ENCODE measurements around the gene CENPF.

Gene CENPF

GRCh38 chr1:214621236-214621635 lies 18.2 kb downstream of the CENPF start:
- DNase-seq, result no peak

GRCh38 chr1:214623430-214623829 lies 20.4 kb downstream of the CENPF start:
- DNase-seq, result no peak

GRCh38 chr1:214632091-214632490 lies 29.1 kb downstream of the CENPF start:
- DNase-seq, result no peak

- no peak for DNase-seq
Measured at GRCh38 chr1:214633686-214634085, 30.7 kb downstream of the CENPF start.

- DNase-seq, result no peak
Measured at GRCh38 chr1:214634267-214634666, 31.3 kb downstream of the CENPF start.

- no peak for DNase-seq
Measured at GRCh38 chr1:214635086-214635485, 32.1 kb downstream of the CENPF start.

GRCh38 chr1:214635506-214635905 lies 32.5 kb downstream of the CENPF start:
- DNase-seq, result no peak

GRCh38 chr1:214636436-214636835 lies 33.4 kb downstream of the CENPF start:
- DNase-seq, result no peak

- DNase-seq, result no peak
Measured at GRCh38 chr1:214637125-214637524, 34.1 kb downstream of the CENPF start.

GRCh38 chr1:214637722-214638458 lies 34.9 kb downstream of the CENPF start:
- peak; percentile 58 for DNase-seq

GRCh38 chr1:214638459-214638807 lies 35.4 kb downstream of the CENPF start:
- no peak for DNase-seq

GRCh38 chr1:214638997-214639396 lies 36.0 kb downstream of the CENPF start:
- no peak for DNase-seq

GRCh38 chr1:214640431-214641213 lies 37.6 kb downstream of the CENPF start:
- no peak for DNase-seq

- no peak for DNase-seq
Measured at GRCh38 chr1:214641214-214641895, 38.4 kb downstream of the CENPF start.

GRCh38 chr1:214643030-214643429 lies 40.0 kb downstream of the CENPF start:
- DNase-seq, result no peak

- DNase-seq, result no peak
Measured at GRCh38 chr1:214645712-214646111, 42.7 kb downstream of the CENPF start.

GRCh38 chr1:214648801-214649200 lies 45.8 kb downstream of the CENPF start:
- no peak for DNase-seq

- DNase-seq, result no peak
Measured at GRCh38 chr1:214649607-214650006, 46.6 kb downstream of the CENPF start.

- DNase-seq, result no peak
Measured at GRCh38 chr1:214650664-214651063, 47.7 kb downstream of the CENPF start.

GRCh38 chr1:214657299-214657698 lies 54.3 kb downstream of the CENPF start:
- DNase-seq, result no peak

- no peak for DNase-seq
Measured at GRCh38 chr1:214658175-214658574, 55.2 kb downstream of the CENPF start.

- DNase-seq, result peak; percentile 38
Measured at GRCh38 chr1:214658785-214659184, 55.8 kb downstream of the CENPF start.

- DNase-seq, result no peak
Measured at GRCh38 chr1:214660190-214660589, 57.2 kb downstream of the CENPF start.

- DNase-seq, result peak; percentile 90
Measured at GRCh38 chr1:214660900-214661299, 57.9 kb downstream of the CENPF start.

All from eye (tissue), 1 donor.